SK-N-SH treated with all-trans-retinoic acid at 6 μM for 48 hours (cell line): Measurements from ENCODE around the gene ABHD4.

Experiments used
- ATAC-seq: fragments of 200-7000 bp; cut with Tn5 transposase; 3 replicates; pipeline ENCODE4 v1.9.1; 2020; ENCODE audit warnings: mild to moderate bottlenecking, moderate library complexity
- ARNTL ChIP-seq: fragments of 450-650 bp; formaldehyde crosslinking; IDR thresholded peaks from 2 replicates; pipeline ENCODE4 v1.5.0; 2020; ENCODE audit warnings: low read depth, mild to moderate bottlenecking, moderate library complexity, borderline replicate concordance
- BACH2 ChIP-seq: fragments of 250-450 bp; sonication (Bioruptor Pico); IDR thresholded peaks from 2 replicates; pipeline ENCODE4 v1.9.0; 2021; ENCODE audit warnings: mild to moderate bottlenecking, borderline replicate concordance
- CSDC2 ChIP-seq: fragments of 250-450 bp; sonication (Bioruptor Pico); IDR thresholded peaks from 2 replicates; pipeline ENCODE4 v1.5.0; 2020; ENCODE audit warnings: mild to moderate bottlenecking, moderate library complexity
- ESRRG ChIP-seq: fragments of 250-450 bp; sonication (Bioruptor Pico); IDR thresholded peaks from 2 replicates; pipeline ENCODE4 v1.6.1; 2021; ENCODE audit warnings: mild to moderate bottlenecking
- GLIS3 ChIP-seq: fragments of 250-450 bp; sonication (Bioruptor Pico); IDR thresholded peaks from 2 replicates; pipeline ENCODE4 v1.5.0; 2020; ENCODE audit warnings: mild to moderate bottlenecking, moderate library complexity
- ISL1 ChIP-seq: fragments of 250-450 bp; sonication (Bioruptor Pico); IDR thresholded peaks from 2 replicates; pipeline ENCODE4 v2.1.2; 2022; ENCODE audit warnings: mild to moderate bottlenecking, moderate library complexity
- OSR1 ChIP-seq: fragments of 250-450 bp; sonication (Bioruptor Pico); IDR thresholded peaks from 2 replicates; pipeline ENCODE4 v1.8.0; 2022; ENCODE audit warnings: moderate library complexity, mild to moderate bottlenecking, inconsistent platforms
- PPARA ChIP-seq: fragments of 250-450 bp; sonication (Bioruptor Pico); IDR thresholded peaks from 2 replicates; pipeline ENCODE4 v1.5.0; 2020; ENCODE audit warnings: mild to moderate bottlenecking, borderline replicate concordance
- RARB ChIP-seq: fragments of 250-450 bp; sonication (Bioruptor Pico); IDR thresholded peaks from 2 replicates; pipeline ENCODE4 v1.8.0; 2021; ENCODE audit warnings: mild to moderate bottlenecking, moderate library complexity
- SNAI2 ChIP-seq: fragments of 250-450 bp; sonication (Bioruptor Pico); IDR thresholded peaks from 2 replicates; pipeline ENCODE4 v1.5.0; 2020; ENCODE audit warnings: mild to moderate bottlenecking, moderate library complexity
- TCF4 ChIP-seq: fragments of 250-450 bp; sonication (Bioruptor Pico); IDR thresholded peaks from 2 replicates; pipeline ENCODE4 v1.8.0; 2021; ENCODE audit warnings: mild to moderate bottlenecking, moderate library complexity, borderline replicate concordance
- TOX ChIP-seq: fragments of 250-450 bp; sonication (Bioruptor Pico); IDR thresholded peaks from 2 replicates; pipeline ENCODE4 v1.8.0; 2021; ENCODE audit warnings: mild to moderate bottlenecking, moderate library complexity, borderline replicate concordance
- ZC3H10 ChIP-seq: fragments of 250-450 bp; sonication (Bioruptor Pico); IDR thresholded peaks from 2 replicates; pipeline ENCODE4 v1.5.1; 2021; ENCODE audit warnings: mild to moderate bottlenecking, moderate library complexity
- ZFP3 ChIP-seq: fragments of 250-450 bp; sonication (Bioruptor Pico); IDR thresholded peaks from 2 replicates; pipeline ENCODE4 v1.5.0; 2020; ENCODE audit warnings: mild to moderate bottlenecking, moderate library complexity
- ZNF565 ChIP-seq: fragments of 450-650 bp; formaldehyde crosslinking; conservative IDR thresholded peaks from 2 replicates; pipeline ENCODE4 v1.5.0; 2020; ENCODE audit warnings: low read depth, mild to moderate bottlenecking, moderate library complexity
- ZNF70 ChIP-seq: fragments of 450-650 bp; formaldehyde crosslinking; IDR thresholded peaks from 2 replicates; pipeline ENCODE4 v1.5.0; 2020; ENCODE audit warnings: mild to moderate bottlenecking, moderate library complexity
- ZNF8 ChIP-seq: fragments of 450-650 bp; formaldehyde crosslinking; IDR thresholded peaks from 2 replicates; pipeline ENCODE4 v1.5.0; 2020; ENCODE audit warnings: mild to moderate bottlenecking, moderate library complexity
- TF ChIP-seq, protein P1 (sequence below): fragments of 250-450 bp; sonication (Bioruptor Pico); IDR thresholded peaks from 2 replicates; pipeline ENCODE4 v1.5.1; 2021; ENCODE audit warnings: mild to moderate bottlenecking, moderate library complexity
- TF ChIP-seq, protein P2 (sequence below): fragments of 250-450 bp; sonication (Bioruptor Pico); IDR thresholded peaks from 2 replicates; pipeline ENCODE4 v1.8.0; 2021; ENCODE audit warnings: low read depth, mild to moderate bottlenecking, moderate library complexity, borderline replicate concordance
- TF ChIP-seq, protein P3 (sequence below): fragments of 250-450 bp; sonication (Bioruptor Pico); IDR thresholded peaks from 2 replicates; pipeline ENCODE4 v1.5.0; 2020; ENCODE audit warnings: mild to moderate bottlenecking, moderate library complexity
- TF ChIP-seq, protein P4 (sequence below): fragments of 250-450 bp; sonication (Bioruptor Pico); IDR thresholded peaks from 2 replicates; pipeline ENCODE4 v1.8.0; 2020; ENCODE audit warnings: mild to moderate bottlenecking, moderate library complexity, borderline replicate concordance
- TF ChIP-seq, protein P5 (sequence below): fragments of 250-450 bp; sonication (Bioruptor Pico); IDR thresholded peaks from 2 replicates; pipeline ENCODE4 v1.5.1; 2020; ENCODE audit warnings: low read depth, mild to moderate bottlenecking, moderate library complexity

Gene ABHD4

DNA sequence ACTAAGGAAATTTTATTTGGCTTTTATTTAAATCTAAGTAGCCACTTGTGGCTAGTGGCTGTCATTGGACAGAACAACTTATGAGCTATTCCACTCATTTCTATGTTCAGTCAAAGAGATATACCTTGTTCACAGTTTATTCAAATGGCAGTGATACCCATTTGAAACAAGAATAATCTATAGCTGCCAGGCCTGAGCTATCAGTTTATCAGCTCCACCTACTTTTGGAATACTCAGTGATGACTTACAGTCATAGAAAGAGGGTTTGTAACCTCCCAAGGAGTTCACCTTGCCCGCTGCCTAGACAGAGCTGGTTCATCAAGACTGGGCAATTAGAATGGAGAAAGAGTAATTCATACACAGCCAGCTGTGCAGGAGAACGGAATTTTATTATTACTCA, 4.5 kb upstream of the ABHD4 start:
- TF ChIP-seq PPARA (CRISPR knock-in tag): no peak
- no peak for TF ChIP-seq ZFP3 (CRISPR knock-in tag)
- TF ChIP-seq GLIS3: no peak
- TF ChIP-seq, protein P1, sequence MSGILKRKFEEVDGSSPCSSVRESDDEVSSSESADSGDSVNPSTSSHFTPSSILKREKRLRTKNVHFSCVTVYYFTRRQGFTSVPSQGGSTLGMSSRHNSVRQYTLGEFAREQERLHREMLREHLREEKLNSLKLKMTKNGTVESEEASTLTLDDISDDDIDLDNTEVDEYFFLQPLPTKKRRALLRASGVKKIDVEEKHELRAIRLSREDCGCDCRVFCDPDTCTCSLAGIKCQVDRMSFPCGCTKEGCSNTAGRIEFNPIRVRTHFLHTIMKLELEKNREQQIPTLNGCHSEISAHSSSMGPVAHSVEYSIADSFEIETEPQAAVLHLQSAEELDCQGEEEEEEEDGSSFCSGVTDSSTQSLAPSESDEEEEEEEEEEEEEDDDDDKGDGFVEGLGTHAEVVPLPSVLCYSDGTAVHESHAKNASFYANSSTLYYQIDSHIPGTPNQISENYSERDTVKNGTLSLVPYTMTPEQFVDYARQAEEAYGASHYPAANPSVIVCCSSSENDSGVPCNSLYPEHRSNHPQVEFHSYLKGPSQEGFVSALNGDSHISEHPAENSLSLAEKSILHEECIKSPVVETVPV (CRISPR knock-in tag): no peak
- TF ChIP-seq SNAI2 (CRISPR knock-in tag): no peak
- TF ChIP-seq BACH2: no peak
- no peak for TF ChIP-seq OSR1 (CRISPR knock-in tag)
- TF ChIP-seq, protein P2, sequence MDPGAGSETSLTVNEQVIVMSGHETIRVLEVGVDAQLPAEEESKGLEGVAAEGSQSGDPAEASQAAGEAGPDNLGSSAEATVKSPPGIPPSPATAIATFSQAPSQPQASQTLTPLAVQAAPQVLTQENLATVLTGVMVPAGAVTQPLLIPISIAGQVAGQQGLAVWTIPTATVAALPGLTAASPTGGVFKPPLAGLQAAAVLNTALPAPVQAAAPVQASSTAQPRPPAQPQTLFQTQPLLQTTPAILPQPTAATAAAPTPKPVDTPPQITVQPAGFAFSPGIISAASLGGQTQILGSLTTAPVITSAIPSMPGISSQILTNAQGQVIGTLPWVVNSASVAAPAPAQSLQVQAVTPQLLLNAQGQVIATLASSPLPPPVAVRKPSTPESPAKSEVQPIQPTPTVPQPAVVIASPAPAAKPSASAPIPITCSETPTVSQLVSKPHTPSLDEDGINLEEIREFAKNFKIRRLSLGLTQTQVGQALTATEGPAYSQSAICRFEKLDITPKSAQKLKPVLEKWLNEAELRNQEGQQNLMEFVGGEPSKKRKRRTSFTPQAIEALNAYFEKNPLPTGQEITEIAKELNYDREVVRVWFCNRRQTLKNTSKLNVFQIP (CRISPR knock-in tag): no peak
- TF ChIP-seq ZNF565 (CRISPR knock-in tag): no peak
- TF ChIP-seq CSDC2: no peak
- no peak for TF ChIP-seq ZNF70 (CRISPR knock-in tag)
- no peak for TF ChIP-seq RARB (CRISPR knock-in tag)
- TF ChIP-seq, protein P3, sequence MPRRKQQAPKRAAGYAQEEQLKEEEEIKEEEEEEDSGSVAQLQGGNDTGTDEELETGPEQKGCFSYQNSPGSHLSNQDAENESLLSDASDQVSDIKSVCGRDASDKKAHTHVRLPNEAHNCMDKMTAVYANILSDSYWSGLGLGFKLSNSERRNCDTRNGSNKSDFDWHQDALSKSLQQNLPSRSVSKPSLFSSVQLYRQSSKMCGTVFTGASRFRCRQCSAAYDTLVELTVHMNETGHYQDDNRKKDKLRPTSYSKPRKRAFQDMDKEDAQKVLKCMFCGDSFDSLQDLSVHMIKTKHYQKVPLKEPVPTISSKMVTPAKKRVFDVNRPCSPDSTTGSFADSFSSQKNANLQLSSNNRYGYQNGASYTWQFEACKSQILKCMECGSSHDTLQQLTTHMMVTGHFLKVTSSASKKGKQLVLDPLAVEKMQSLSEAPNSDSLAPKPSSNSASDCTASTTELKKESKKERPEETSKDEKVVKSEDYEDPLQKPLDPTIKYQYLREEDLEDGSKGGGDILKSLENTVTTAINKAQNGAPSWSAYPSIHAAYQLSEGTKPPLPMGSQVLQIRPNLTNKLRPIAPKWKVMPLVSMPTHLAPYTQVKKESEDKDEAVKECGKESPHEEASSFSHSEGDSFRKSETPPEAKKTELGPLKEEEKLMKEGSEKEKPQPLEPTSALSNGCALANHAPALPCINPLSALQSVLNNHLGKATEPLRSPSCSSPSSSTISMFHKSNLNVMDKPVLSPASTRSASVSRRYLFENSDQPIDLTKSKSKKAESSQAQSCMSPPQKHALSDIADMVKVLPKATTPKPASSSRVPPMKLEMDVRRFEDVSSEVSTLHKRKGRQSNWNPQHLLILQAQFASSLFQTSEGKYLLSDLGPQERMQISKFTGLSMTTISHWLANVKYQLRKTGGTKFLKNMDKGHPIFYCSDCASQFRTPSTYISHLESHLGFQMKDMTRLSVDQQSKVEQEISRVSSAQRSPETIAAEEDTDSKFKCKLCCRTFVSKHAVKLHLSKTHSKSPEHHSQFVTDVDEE (CRISPR knock-in tag): no peak
- no peak for TF ChIP-seq ESRRG (CRISPR knock-in tag)
- no peak for TF ChIP-seq ISL1 (CRISPR knock-in tag)
- no peak for TF ChIP-seq TCF4
- TF ChIP-seq ZC3H10: no peak
- TF ChIP-seq, protein P4, sequence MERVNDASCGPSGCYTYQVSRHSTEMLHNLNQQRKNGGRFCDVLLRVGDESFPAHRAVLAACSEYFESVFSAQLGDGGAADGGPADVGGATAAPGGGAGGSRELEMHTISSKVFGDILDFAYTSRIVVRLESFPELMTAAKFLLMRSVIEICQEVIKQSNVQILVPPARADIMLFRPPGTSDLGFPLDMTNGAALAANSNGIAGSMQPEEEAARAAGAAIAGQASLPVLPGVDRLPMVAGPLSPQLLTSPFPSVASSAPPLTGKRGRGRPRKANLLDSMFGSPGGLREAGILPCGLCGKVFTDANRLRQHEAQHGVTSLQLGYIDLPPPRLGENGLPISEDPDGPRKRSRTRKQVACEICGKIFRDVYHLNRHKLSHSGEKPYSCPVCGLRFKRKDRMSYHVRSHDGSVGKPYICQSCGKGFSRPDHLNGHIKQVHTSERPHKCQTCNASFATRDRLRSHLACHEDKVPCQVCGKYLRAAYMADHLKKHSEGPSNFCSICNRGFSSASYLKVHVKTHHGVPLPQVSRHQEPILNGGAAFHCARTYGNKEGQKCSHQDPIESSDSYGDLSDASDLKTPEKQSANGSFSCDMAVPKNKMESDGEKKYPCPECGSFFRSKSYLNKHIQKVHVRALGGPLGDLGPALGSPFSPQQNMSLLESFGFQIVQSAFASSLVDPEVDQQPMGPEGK: no peak
- TF ChIP-seq ARNTL (CRISPR knock-in tag): no peak
- TF ChIP-seq, all 23 proteins: peak for 0
- ATAC-seq: no peak

DNA sequence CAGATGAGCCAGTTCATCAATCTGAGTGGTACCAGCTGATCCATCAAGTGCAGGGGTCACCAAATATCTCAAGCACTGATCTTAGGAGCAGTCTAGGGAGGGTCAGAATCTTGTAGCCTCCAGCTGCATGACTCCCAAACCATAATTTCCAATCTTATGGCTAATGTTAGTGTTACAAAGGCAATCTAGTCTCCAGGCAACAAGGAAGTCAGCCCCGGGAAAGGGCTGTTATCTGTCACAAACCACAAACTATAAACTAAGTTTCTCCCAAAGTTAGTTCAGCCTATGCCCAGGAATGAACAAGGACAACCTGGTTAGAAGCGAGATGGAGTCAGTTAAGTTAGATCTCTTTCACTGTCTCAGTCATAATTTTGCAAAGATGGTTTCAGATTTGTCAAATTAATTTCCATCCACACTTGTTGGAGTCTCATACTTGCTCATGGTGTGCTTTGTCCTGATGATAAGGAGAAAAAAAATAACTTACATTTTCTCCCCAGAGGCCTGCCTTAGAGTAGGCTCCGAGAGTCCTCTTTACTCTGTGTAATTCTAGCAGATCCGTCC, 3.9 kb upstream of the ABHD4 start:
- TF ChIP-seq TCF4: no peak
- TF ChIP-seq ZFP3 (CRISPR knock-in tag): no peak
- TF ChIP-seq TOX (CRISPR knock-in tag): no peak
- no peak for TF ChIP-seq CSDC2
- no peak for TF ChIP-seq PPARA (CRISPR knock-in tag)
- TF ChIP-seq, protein P5, sequence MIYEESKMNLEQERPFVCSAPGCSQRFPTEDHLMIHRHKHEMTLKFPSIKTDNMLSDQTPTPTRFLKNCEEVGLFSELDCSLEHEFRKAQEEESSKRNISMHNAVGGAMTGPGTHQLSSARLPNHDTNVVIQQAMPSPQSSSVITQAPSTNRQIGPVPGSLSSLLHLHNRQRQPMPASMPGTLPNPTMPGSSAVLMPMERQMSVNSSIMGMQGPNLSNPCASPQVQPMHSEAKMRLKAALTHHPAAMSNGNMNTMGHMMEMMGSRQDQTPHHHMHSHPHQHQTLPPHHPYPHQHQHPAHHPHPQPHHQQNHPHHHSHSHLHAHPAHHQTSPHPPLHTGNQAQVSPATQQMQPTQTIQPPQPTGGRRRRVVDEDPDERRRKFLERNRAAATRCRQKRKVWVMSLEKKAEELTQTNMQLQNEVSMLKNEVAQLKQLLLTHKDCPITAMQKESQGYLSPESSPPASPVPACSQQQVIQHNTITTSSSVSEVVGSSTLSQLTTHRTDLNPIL (CRISPR knock-in tag): no peak
- TF ChIP-seq ZNF70 (CRISPR knock-in tag): no peak
- no peak for TF ChIP-seq ARNTL (CRISPR knock-in tag)
- TF ChIP-seq ZC3H10: no peak
- TF ChIP-seq RARB (CRISPR knock-in tag): no peak
- TF ChIP-seq, protein P3 (CRISPR knock-in tag): no peak
- no peak for TF ChIP-seq OSR1 (CRISPR knock-in tag)
- TF ChIP-seq GLIS3: no peak
- no peak for TF ChIP-seq ZNF565 (CRISPR knock-in tag)
- no peak for TF ChIP-seq ZNF8 (CRISPR knock-in tag)
- ATAC-seq: no peak
